WTC11 (cell line): Measurements from ENCODE around the gene PSORS1C1. TPM values are rescaled to one million over a fixed set of nuclear protein-coding genes. Genes with fewer than 3 reads are reported as not detected.
A peak's percentile ranks its signal among the peaks of the same experiment; 100 is the strongest.
"Not testable (repeated sequence)": the region's sequence is repeated elsewhere in the genome, so short reads cannot be mapped to it uniquely, and the experiment has no call there.

Source experiments
- ATAC-seq: fragments of 200-7000 bp; cut with Tn5 transposase; 2 replicates; pipeline ENCODE4 v1.10.0; 2021; ENCODE audit warnings: mild to moderate bottlenecking, moderate library complexity
- CTCF ChIA-PET: fragments of 300-600 bp; sonication (Branson Sonifier 250); formaldehyde crosslinking; loops from one replicate; lab custom pipeline; 2021; ENCODE audit warnings: antibody characterized with exemption; lab: Charles Lee
- POLR2A ChIA-PET: fragments of 350-600 bp; sonication (Branson Sonifier 250); formaldehyde crosslinking; loops from one replicate; lab custom pipeline; 2021; ENCODE audit warnings: antibody characterized with exemption; lab: Charles Lee
- DNase-seq: peaks from one replicate; pipeline ENCODE4 v3.0.0; 2021; ENCODE audit warnings: low spot score
- H3K27ac Mint-ChIP-seq: 2 replicates; pipeline ENCODE4 v1.8.0; 2021; ENCODE audit warnings: mixed read lengths
- H3K27me3 Mint-ChIP-seq: 2 replicates; pipeline ENCODE4 v1.8.0; 2021; ENCODE audit warnings: low read depth, mild to moderate bottlenecking, moderate library complexity, mixed read lengths
- H3K36me3 Mint-ChIP-seq: 2 replicates; pipeline ENCODE4 v1.8.0; 2021; ENCODE audit warnings: mixed read lengths
- H3K4me1 Mint-ChIP-seq: 2 replicates; pipeline ENCODE4 v1.8.0; 2022; ENCODE audit warnings: mixed read lengths
- H3K4me3 Mint-ChIP-seq: 2 replicates; pipeline ENCODE4 v1.8.0; 2021; ENCODE audit warnings: mild to moderate bottlenecking, moderate library complexity, mixed read lengths
- H3K9me3 Mint-ChIP-seq: 2 replicates; pipeline ENCODE4 v1.8.0; 2021; ENCODE audit warnings: mixed read lengths
- GABPB1 ChIP-seq: sonication (generic); formaldehyde crosslinking; IDR thresholded peaks from 2 replicates; pipeline ENCODE4 v1.8.1; 2023; ENCODE audit warnings: mild to moderate bottlenecking, missing genetic modification reagents
- PRRX2 ChIP-seq: fragments of 250-450 bp; sonication (Bioruptor Pico); IDR thresholded peaks from 2 replicates; pipeline ENCODE4 v1.8.0; 2021; ENCODE audit warnings: mild to moderate bottlenecking
- RORB ChIP-seq: fragments of 250-450 bp; sonication (Bioruptor Pico); IDR thresholded peaks from 2 replicates; pipeline ENCODE4 v1.9.0; 2021; ENCODE audit warnings: mild to moderate bottlenecking
- SP1 ChIP-seq: sonication (generic); formaldehyde crosslinking; conservative IDR thresholded peaks from 2 replicates; pipeline ENCODE4 v1.8.1; 2022; ENCODE audit warnings: missing genetic modification reagents
- total RNA-seq: library from RNA; stranded (reverse); gene quantifications from 3 replicates; pipeline ENCODE4 v1.2.3, GENCODE V29; 2021
- TF ChIP-seq, protein P1 (sequence below): sonication (generic); formaldehyde crosslinking; IDR thresholded peaks from 2 replicates; pipeline ENCODE4 v1.8.0; 2022; ENCODE audit warnings: mild to moderate bottlenecking, missing genetic modification reagents
- TF ChIP-seq, protein P2 (sequence below): sonication (generic); formaldehyde crosslinking; IDR thresholded peaks from 2 replicates; pipeline ENCODE4 v1.8.1; 2023; ENCODE audit warnings: mild to moderate bottlenecking, missing genetic modification reagents, borderline replicate concordance
- TF ChIP-seq, protein P3 (sequence below): fragments of 250-450 bp; sonication (Bioruptor Pico); IDR thresholded peaks from 2 replicates; pipeline ENCODE4 v1.9.0; 2021; ENCODE audit warnings: mild to moderate bottlenecking, borderline replicate concordance
- TF ChIP-seq, protein P4 (sequence below): sonication (generic); formaldehyde crosslinking; IDR thresholded peaks from 2 replicates; pipeline ENCODE4 v1.8.1; 2023; ENCODE audit warnings: mild to moderate bottlenecking, missing genetic modification reagents

PSORS1C1 gene
- total RNA-seq, 1 experiment from 2014 or later: 0.66 TPM

DNA sequence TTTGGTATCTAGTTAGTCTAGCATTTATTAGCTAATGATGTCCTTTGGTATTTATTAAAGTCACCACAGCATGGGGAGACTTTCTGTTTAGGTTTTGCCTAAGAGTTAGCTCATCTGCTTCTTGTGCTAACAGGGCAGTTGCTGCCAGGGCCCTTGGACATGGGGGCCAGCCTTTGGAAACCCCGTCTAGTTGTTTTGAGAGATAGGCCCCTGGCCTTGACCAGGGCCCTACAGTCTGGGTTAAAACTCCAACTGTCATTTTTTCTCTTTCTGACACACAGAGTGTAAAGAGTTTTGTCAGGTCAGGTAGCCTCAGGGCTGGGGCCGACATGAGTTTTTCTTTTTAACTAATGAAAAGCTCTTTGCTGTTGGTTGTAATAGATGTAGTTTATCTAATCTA, 68.7 kb downstream of the PSORS1C1 start:
- H3K36me3 Mint-ChIP-seq, H3K9me3 Mint-ChIP-seq, H3K27me3 Mint-ChIP-seq, POLR2A ChIA-PET, H3K4me3 Mint-ChIP-seq, H3K27ac Mint-ChIP-seq, ATAC-seq, DNase-seq: not testable (repeated sequence)
- H3K4me1 Mint-ChIP-seq: peaks cover 55% of the 10 kb centered on the region
- CTCF ChIA-PET: interaction anchor here (1.4 to 1.8 kb wide), 3 partner anchors 8 to 44 kb away, joined by 4 to 5 read pairs (median 4); no protein-coding TSS in a partner anchor

DNA sequence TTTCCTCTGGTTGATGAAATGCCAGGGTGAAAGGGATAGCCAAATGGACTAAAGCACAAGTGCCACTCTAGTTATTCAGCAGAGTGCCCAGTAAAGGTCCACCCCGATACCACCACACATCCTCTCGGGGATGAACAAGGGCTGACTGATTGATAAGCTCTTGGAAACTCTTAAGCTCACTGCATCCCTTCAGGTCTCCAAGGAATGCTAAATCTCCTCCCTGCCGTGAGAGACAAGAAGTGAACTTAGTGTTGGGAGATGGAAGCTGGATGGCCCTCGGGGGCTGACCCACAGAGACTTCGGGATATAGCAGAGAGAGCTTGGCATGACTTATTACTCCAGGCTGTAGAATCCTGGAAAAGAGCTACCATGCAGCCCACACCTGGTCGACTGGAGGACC, 69.3 kb downstream of the PSORS1C1 start:
- CTCF ChIA-PET: interaction anchor here (0.6 to 1.8 kb wide), 4 partner anchors 9 to 183 kb away, joined by 3 to 5 read pairs (median 4); no protein-coding TSS in a partner anchor
- POLR2A ChIA-PET, DNase-seq, H3K4me3 Mint-ChIP-seq, H3K36me3 Mint-ChIP-seq, ATAC-seq, H3K9me3 Mint-ChIP-seq, H3K27me3 Mint-ChIP-seq: not testable (repeated sequence)
- Mint-ChIP-seq H3K4me1 (peaks cover 49% of the 10 kb centered on the region), H3K27ac (0 out of 2 replicates have a peak overlapping the region, but pooled peaks have one; percentile 11)

DNA sequence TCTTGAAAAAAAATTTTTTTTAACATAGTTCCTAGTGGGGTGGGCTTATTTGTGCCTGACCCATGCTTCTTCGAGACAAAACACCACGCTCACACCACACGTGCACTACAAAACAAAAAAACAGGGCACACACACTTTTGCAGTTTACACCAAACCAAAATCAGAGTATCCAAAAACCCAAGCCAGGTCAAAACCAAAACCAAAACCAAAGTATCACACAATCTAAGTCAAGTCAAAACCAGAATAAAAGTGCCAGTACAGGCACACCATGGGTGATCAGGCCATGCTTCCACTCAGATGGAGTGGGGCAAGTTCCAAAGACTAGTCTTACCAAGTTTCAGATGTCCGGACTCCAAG, 71.1 kb downstream of the PSORS1C1 start:
- H3K27ac Mint-ChIP-seq: 0 out of 2 replicates have a peak overlapping the region, but pooled peaks have one; percentile 27
- H3K36me3 Mint-ChIP-seq, ATAC-seq, DNase-seq, H3K27me3 Mint-ChIP-seq, H3K9me3 Mint-ChIP-seq, H3K4me3 Mint-ChIP-seq, CTCF ChIA-PET, POLR2A ChIA-PET: not testable (repeated sequence)
- peaks cover 47% of the 10 kb centered on the region for H3K4me1 Mint-ChIP-seq

DNA sequence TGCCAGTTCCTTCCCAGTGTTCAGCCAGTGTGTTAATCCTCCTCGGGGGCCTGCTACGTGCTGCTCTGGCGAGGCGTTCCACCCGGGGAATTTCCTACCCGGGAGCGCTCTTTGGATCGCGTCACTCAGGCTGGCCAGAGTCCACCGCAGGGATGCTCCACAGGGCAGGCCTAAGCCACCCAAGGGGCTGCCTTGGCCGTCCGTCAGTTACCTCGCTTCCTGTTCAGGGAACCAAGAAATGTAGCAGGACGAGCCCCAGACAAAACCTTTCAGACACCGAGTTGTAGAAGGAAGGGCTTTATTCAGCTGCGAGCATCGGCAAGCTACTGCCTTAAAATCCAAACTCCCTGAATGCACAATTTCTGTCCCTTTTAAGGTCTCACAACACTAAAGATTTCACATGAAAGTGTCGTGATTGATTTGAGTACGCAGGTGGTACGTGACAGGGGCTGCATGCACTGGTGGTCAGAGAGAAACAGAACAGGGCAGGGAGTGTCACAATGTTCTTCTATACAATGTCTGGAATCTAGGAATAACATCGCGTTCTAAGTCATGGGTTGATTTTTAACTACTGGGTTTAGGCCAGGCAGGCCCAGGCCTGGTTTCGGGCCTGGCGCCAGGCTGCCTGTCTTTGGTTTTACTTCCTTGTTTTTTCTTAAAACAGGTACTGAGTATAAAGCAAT, 71.6 kb downstream of the PSORS1C1 start:
- H3K27ac Mint-ChIP-seq: peak overlapping the region; percentile 82
- CTCF ChIA-PET: interaction anchor here (0.6 kb wide), 1 partner anchor 53 kb away, joined by 6 read pairs; no protein-coding TSS in a partner anchor
- peak; percentile 24; the same call in 1 of the 2 replicates for TF ChIP-seq GABPB1
- TF ChIP-seq SP1: no peak

DNA sequence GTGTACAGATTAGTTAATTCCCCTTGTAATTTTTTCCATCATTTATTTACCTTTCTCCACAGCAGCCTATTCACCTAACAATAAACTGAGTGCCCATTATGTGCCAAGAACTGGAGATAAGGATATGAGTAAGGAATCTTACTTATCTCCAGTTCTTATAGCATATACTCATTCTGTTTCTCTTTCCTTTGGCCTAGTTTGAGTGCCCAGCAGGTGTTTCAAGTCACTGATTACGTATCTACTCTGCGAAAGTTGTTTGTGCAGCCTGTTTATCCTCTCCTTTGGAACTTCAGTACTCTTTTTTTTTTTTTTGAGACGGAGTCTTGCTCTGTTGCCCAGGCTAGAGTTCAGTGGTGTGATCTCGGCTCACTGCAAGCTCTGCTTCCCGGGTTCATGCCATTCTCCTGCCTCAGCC, 73.2 kb downstream of the PSORS1C1 start:
- H3K27ac Mint-ChIP-seq: no peak overlapping the region
- TF ChIP-seq, protein P1, sequence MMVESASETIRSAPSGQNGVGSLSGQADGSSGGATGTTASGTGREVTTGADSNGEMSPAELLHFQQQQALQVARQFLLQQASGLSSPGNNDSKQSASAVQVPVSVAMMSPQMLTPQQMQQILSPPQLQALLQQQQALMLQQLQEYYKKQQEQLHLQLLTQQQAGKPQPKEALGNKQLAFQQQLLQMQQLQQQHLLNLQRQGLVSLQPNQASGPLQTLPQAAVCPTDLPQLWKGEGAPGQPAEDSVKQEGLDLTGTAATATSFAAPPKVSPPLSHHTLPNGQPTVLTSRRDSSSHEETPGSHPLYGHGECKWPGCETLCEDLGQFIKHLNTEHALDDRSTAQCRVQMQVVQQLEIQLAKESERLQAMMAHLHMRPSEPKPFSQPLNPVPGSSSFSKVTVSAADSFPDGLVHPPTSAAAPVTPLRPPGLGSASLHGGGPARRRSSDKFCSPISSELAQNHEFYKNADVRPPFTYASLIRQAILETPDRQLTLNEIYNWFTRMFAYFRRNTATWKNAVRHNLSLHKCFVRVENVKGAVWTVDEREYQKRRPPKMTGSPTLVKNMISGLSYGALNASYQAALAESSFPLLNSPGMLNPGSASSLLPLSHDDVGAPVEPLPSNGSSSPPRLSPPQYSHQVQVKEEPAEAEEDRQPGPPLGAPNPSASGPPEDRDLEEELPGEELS (CRISPR knock-in tag): no peak
- TF ChIP-seq, protein P2, sequence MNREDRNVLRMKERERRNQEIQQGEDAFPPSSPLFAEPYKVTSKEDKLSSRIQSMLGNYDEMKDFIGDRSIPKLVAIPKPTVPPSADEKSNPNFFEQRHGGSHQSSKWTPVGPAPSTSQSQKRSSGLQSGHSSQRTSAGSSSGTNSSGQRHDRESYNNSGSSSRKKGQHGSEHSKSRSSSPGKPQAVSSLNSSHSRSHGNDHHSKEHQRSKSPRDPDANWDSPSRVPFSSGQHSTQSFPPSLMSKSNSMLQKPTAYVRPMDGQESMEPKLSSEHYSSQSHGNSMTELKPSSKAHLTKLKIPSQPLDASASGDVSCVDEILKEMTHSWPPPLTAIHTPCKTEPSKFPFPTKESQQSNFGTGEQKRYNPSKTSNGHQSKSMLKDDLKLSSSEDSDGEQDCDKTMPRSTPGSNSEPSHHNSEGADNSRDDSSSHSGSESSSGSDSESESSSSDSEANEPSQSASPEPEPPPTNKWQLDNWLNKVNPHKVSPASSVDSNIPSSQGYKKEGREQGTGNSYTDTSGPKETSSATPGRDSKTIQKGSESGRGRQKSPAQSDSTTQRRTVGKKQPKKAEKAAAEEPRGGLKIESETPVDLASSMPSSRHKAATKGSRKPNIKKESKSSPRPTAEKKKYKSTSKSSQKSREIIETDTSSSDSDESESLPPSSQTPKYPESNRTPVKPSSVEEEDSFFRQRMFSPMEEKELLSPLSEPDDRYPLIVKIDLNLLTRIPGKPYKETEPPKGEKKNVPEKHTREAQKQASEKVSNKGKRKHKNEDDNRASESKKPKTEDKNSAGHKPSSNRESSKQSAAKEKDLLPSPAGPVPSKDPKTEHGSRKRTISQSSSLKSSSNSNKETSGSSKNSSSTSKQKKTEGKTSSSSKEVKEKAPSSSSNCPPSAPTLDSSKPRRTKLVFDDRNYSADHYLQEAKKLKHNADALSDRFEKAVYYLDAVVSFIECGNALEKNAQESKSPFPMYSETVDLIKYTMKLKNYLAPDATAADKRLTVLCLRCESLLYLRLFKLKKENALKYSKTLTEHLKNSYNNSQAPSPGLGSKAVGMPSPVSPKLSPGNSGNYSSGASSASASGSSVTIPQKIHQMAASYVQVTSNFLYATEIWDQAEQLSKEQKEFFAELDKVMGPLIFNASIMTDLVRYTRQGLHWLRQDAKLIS: no peak
- TF ChIP-seq, protein P3, sequence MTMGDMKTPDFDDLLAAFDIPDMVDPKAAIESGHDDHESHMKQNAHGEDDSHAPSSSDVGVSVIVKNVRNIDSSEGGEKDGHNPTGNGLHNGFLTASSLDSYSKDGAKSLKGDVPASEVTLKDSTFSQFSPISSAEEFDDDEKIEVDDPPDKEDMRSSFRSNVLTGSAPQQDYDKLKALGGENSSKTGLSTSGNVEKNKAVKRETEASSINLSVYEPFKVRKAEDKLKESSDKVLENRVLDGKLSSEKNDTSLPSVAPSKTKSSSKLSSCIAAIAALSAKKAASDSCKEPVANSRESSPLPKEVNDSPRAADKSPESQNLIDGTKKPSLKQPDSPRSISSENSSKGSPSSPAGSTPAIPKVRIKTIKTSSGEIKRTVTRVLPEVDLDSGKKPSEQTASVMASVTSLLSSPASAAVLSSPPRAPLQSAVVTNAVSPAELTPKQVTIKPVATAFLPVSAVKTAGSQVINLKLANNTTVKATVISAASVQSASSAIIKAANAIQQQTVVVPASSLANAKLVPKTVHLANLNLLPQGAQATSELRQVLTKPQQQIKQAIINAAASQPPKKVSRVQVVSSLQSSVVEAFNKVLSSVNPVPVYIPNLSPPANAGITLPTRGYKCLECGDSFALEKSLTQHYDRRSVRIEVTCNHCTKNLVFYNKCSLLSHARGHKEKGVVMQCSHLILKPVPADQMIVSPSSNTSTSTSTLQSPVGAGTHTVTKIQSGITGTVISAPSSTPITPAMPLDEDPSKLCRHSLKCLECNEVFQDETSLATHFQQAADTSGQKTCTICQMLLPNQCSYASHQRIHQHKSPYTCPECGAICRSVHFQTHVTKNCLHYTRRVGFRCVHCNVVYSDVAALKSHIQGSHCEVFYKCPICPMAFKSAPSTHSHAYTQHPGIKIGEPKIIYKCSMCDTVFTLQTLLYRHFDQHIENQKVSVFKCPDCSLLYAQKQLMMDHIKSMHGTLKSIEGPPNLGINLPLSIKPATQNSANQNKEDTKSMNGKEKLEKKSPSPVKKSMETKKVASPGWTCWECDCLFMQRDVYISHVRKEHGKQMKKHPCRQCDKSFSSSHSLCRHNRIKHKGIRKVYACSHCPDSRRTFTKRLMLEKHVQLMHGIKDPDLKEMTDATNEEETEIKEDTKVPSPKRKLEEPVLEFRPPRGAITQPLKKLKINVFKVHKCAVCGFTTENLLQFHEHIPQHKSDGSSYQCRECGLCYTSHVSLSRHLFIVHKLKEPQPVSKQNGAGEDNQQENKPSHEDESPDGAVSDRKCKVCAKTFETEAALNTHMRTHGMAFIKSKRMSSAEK: no peak
- TF ChIP-seq, protein P4, sequence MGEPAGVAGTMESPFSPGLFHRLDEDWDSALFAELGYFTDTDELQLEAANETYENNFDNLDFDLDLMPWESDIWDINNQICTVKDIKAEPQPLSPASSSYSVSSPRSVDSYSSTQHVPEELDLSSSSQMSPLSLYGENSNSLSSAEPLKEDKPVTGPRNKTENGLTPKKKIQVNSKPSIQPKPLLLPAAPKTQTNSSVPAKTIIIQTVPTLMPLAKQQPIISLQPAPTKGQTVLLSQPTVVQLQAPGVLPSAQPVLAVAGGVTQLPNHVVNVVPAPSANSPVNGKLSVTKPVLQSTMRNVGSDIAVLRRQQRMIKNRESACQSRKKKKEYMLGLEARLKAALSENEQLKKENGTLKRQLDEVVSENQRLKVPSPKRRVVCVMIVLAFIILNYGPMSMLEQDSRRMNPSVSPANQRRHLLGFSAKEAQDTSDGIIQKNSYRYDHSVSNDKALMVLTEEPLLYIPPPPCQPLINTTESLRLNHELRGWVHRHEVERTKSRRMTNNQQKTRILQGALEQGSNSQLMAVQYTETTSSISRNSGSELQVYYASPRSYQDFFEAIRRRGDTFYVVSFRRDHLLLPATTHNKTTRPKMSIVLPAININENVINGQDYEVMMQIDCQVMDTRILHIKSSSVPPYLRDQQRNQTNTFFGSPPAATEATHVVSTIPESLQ (CRISPR knock-in tag): no peak
- TF ChIP-seq RORB (CRISPR knock-in tag) (no peak), PRRX2 (no peak)
- ChIA-PET CTCF (interaction anchor here (6.5 kb wide), 1 partner anchor 17 kb away, joined by 60 read pairs; the partner anchor contains the start of gene POU5F1), POLR2A (no interaction called here)
- H3K9me3 Mint-ChIP-seq: no peaks in the 10 kb centered on the region
- DNase-seq (no peak), ATAC-seq (no peak)
- H3K4me3 Mint-ChIP-seq: no peak overlapping the region
- no peaks in the 10 kb centered on the region for H3K27me3 Mint-ChIP-seq
- H3K4me1 Mint-ChIP-seq: peaks cover 47% of the 10 kb centered on the region
- H3K36me3 Mint-ChIP-seq: peaks cover 3% of the 10 kb centered on the region

More for the DNA sequence above, 71.6 kb downstream of the PSORS1C1 start:
- Mint-ChIP-seq H3K4me3 (no peak overlapping the region), H3K27me3 (no peaks in the 10 kb centered on the region), H3K9me3 (no peaks in the 10 kb centered on the region), H3K36me3 (no peaks in the 10 kb centered on the region), H3K4me1 (peaks cover 47% of the 10 kb centered on the region)
- POLR2A ChIA-PET: no interaction called here
- DNase-seq (no peak), ATAC-seq (no peak)

DNA sequence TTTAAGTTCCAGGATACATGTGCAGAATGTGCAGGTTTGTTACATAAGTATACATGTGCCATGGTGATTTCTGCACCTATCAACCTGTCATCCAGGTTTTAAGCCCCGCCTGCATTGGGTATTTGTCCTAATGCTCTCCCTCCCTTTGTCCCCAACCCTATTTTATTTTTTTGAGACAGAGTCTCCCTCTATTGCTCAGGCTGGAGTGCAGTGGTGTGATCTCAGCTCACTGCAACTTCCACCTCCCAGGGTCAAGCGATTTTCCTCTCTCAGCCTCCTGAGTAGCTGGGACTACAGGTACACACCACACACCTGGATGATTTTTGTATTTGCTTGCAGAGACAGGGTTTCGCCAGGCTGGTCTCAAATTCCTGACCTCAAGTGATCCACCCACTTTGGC, 74.6 kb downstream of the PSORS1C1 start:
- ChIA-PET POLR2A (interaction anchor here (1.2 kb wide), 2 partner anchors 14 to 31 kb away, joined by 3 to 4 read pairs; partner anchors contain the start of gene TCF19), CTCF (interaction anchor here (0.9 to 6.5 kb wide), 4 partner anchors 8 to 52 kb away, joined by 3 to 60 read pairs (median 6); partner anchors contain the start of genes POU5F1 and TCF19)
- H3K36me3 Mint-ChIP-seq, DNase-seq, H3K27me3 Mint-ChIP-seq, H3K4me3 Mint-ChIP-seq, H3K9me3 Mint-ChIP-seq: not testable (repeated sequence)
- peaks cover 33% of the 10 kb centered on the region for H3K4me1 Mint-ChIP-seq
- H3K27ac Mint-ChIP-seq: peak overlapping the region; percentile 83
- peak; percentile 38 for ATAC-seq
